RWPE2 (cell line): ENCODE results near the gene OR14I1.
"Not testable (repeated sequence)": the region's sequence is repeated elsewhere in the genome, so short reads cannot be mapped to it uniquely, and the experiment has no call there.

Experiments used
- ATAC-seq: fragments of 200-7000 bp; cut with Tn5 transposase; 3 replicates; pipeline ENCODE4 v1.9.1; 2021; ENCODE audit warnings: low read depth
- DNase-seq: peaks from one replicate; pipeline ENCODE4 v3.0.0-alpha.2; 2020; ENCODE audit warnings: low spot score
- H3K27ac ChIP-seq: fragments of 450-650 bp; 2 replicates; pipeline ENCODE4 v1.5.1; 2017; ENCODE audit warnings: mild to moderate bottlenecking; ENCODE audit not compliant: poor library complexity, severe bottlenecking
- H3K27me3 ChIP-seq: fragments of 250-450 bp; sonication (Bioruptor Pico); 2 replicates; pipeline ENCODE4 v1.5.1; 2021; ENCODE audit warnings: mild to moderate bottlenecking, moderate library complexity; ENCODE audit not compliant: insufficient read depth, poor library complexity, severe bottlenecking
- H3K36me3 ChIP-seq: fragments of 250-450 bp; sonication (Bioruptor Pico); 2 replicates; pipeline ENCODE4 v1.5.1; 2020; ENCODE audit warnings: low read depth, mild to moderate bottlenecking, moderate library complexity
- H3K4me1 ChIP-seq: fragments of 250-450 bp; sonication (Bioruptor Pico); 2 replicates; pipeline ENCODE4 v1.5.1; 2021; ENCODE audit warnings: mild to moderate bottlenecking, moderate library complexity; ENCODE audit not compliant: insufficient read depth, poor library complexity, severe bottlenecking
- H3K4me3 ChIP-seq: fragments of 250-450 bp; sonication (Bioruptor Pico); 2 replicates; pipeline ENCODE4 v1.5.1; 2021; ENCODE audit warnings: mild to moderate bottlenecking, moderate library complexity; ENCODE audit not compliant: severe bottlenecking
- H3K9me3 ChIP-seq: fragments of 250-450 bp; sonication (Bioruptor Pico); 2 replicates; pipeline ENCODE4 v1.5.1; 2021; ENCODE audit warnings: mild to moderate bottlenecking, moderate library complexity; ENCODE audit not compliant: severe bottlenecking
- TF ChIP-seq, protein P1 (sequence below): fragments of 450-650 bp; IDR thresholded peaks from one replicate; pipeline ENCODE4 v1.5.1; 2017; ENCODE audit warnings: mild to moderate bottlenecking, moderate library complexity; ENCODE audit not compliant: poor library complexity, severe bottlenecking

Gene OR14I1

DNA sequence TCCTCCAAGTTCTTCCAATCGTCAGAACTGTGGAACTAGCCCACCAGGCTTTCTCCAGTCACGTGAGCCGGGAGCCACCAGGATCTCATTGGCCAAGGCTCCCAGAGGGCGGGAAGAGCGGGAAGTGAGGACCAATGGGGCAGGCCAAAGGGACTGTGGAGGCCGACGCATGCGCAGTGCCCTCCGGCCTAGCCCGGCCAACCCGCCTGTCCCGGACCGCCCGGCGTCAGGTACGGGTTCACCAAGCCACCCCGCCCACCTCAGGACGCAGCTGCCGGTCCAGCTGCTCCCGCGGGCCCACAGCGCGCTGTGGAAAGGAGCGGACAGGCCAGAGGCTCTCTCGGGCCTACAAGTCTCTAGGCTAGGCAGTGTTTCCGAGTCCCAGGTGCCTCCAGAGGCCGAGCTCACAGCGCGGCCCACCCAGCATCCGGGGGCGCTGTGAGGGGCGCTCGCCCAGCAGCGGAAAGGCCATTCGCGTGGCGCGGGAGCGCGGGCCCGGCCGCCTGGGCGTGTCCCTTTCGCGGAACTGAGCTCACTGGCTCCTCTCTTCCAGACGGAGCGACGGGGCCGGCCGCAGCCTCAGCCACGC lies 10.9 kb downstream of the OR14I1 start:
- TF ChIP-seq, protein P1, sequence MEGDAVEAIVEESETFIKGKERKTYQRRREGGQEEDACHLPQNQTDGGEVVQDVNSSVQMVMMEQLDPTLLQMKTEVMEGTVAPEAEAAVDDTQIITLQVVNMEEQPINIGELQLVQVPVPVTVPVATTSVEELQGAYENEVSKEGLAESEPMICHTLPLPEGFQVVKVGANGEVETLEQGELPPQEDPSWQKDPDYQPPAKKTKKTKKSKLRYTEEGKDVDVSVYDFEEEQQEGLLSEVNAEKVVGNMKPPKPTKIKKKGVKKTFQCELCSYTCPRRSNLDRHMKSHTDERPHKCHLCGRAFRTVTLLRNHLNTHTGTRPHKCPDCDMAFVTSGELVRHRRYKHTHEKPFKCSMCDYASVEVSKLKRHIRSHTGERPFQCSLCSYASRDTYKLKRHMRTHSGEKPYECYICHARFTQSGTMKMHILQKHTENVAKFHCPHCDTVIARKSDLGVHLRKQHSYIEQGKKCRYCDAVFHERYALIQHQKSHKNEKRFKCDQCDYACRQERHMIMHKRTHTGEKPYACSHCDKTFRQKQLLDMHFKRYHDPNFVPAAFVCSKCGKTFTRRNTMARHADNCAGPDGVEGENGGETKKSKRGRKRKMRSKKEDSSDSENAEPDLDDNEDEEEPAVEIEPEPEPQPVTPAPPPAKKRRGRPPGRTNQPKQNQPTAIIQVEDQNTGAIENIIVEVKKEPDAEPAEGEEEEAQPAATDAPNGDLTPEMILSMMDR: no peak
- DNase-seq: no peak
- H3K36me3 ChIP-seq: no peaks in the 10 kb centered on the region
- no peaks in the 10 kb centered on the region for H3K27me3 ChIP-seq
- no peak overlapping the region for H3K27ac ChIP-seq
- H3K4me3 ChIP-seq: no peak overlapping the region
- ATAC-seq: no peak
- no peaks in the 10 kb centered on the region for H3K9me3 ChIP-seq
- no peaks in the 10 kb centered on the region for H3K4me1 ChIP-seq

DNA sequence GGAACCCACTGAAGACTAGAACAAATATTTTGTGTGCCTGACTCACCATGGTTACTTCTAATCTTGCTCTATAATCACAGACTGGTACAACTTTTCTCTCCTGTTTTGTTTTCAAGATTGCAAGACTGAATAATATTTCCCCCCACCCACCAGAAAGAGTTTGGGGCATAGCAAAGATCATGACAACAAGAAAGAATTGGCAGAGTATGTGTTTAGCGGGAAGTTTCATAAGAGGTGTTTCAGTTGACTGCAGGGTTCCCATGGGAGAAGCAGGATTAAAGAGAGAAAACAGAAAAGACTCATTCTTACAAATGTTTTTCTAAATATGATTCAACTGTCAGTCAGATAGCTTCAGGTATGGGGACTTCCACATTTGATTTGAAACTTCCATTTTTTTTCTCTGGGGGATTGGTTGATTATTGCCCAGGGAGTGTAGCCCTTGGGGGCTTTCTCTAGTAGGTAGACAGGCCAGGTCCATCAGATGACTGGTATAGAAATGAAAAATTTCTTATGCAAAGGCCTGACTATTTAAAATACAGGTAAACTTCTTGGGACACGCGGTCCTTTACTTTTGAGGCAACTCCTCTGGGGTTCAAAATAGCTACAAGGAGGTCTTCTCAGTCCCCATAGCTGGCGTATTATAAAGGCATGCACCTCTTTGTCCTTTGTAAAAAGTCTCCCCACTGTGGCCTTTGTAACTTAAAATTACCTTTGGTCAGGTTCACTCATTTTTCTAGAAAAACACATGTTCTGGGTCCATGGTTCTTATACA lies 13.9 kb downstream of the OR14I1 start:
- Histone ChIP-seq H3K4me1 (no peaks in the 10 kb centered on the region), H3K36me3 (no peaks in the 10 kb centered on the region), H3K9me3 (no peaks in the 10 kb centered on the region), H3K4me3 (no peak overlapping the region), H3K27me3 (no peaks in the 10 kb centered on the region), H3K27ac (no peak overlapping the region)
- TF ChIP-seq, protein P1: no peak
- no peak for DNase-seq
- ATAC-seq: no peak

DNA sequence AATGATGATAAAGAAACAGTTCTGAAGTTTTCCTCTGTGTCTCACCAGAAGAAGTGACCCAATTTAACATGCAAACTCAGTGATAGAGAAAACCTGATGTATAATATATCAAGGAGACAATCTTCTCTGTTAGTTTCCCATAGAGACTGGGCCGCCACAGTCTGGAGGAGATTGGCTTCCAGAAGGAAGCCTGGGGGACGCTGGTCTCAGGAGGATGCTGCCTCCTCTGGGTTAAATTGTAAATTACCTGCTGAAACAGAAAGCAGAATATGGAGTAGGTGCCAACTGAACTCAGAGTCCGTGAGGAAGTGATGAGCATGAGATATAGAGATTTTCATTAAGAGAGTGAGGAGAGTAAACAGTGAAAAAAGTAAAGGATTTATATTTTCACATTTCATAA lies 15.8 kb downstream of the OR14I1 start:
- Histone ChIP-seq H3K36me3 (no peaks in the 10 kb centered on the region), H3K9me3 (no peaks in the 10 kb centered on the region), H3K27me3 (no peaks in the 10 kb centered on the region), H3K4me1 (no peaks in the 10 kb centered on the region), H3K4me3 (no peak overlapping the region), H3K27ac (no peak overlapping the region)
- ATAC-seq (no peak), DNase-seq (no peak)
- TF ChIP-seq, protein P1: no peak

DNA sequence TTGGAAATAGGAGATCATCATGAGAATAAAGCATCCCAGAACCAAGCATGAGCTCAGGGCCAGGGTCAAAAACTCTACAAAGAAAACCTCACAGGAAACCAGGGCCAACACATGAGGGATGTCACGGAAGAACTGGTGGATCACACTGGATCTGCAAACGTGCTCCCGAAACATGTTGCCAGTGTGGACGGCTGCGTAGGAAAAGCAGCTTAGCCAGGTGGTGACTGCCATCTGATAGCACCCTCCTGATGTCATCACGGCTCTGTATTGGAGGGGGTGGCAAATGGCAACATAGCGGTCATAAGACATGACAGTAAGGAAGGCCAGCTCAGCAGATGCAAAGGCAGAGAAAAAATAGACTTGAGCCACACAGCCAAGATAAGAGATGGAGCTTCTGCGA lies 20.9 kb downstream of the OR14I1 start:
- TF ChIP-seq, protein P1: no peak
- H3K36me3 ChIP-seq: no peaks in the 10 kb centered on the region
- ATAC-seq: no peak
- H3K4me3 ChIP-seq: no peak overlapping the region
- no peaks in the 10 kb centered on the region for H3K4me1 ChIP-seq
- no peak for DNase-seq
- no peaks in the 10 kb centered on the region for H3K9me3 ChIP-seq
- no peaks in the 10 kb centered on the region for H3K27me3 ChIP-seq
- H3K27ac ChIP-seq: no peak overlapping the region

DNA sequence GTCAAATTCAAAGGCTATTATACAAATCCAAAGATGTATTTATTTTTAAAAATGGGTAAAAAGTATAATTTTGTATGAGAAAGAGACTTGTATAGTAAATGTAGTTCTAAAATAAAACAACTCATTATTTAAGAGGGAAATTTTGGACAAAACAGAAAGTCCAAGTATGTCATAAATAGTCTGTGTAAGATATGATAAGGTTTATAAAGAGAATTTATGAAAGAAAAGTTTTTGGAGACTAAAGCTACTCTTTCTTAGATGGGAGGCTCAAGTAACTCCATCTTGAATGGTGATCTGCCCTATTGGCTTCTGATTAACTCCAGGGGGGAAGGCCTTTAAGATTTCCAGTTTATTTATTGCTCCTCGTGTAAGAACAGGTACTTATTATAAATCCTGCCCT lies 32.6 kb downstream of the OR14I1 start:
- H3K27me3 ChIP-seq: no peaks in the 10 kb centered on the region
- no peaks in the 10 kb centered on the region for H3K9me3 ChIP-seq
- no peak for DNase-seq
- no peaks in the 10 kb centered on the region for H3K36me3 ChIP-seq
- H3K4me3 ChIP-seq: no peak overlapping the region
- no peak for ATAC-seq
- no peak overlapping the region for H3K27ac ChIP-seq
- TF ChIP-seq, protein P1: no peak
- no peaks in the 10 kb centered on the region for H3K4me1 ChIP-seq

DNA sequence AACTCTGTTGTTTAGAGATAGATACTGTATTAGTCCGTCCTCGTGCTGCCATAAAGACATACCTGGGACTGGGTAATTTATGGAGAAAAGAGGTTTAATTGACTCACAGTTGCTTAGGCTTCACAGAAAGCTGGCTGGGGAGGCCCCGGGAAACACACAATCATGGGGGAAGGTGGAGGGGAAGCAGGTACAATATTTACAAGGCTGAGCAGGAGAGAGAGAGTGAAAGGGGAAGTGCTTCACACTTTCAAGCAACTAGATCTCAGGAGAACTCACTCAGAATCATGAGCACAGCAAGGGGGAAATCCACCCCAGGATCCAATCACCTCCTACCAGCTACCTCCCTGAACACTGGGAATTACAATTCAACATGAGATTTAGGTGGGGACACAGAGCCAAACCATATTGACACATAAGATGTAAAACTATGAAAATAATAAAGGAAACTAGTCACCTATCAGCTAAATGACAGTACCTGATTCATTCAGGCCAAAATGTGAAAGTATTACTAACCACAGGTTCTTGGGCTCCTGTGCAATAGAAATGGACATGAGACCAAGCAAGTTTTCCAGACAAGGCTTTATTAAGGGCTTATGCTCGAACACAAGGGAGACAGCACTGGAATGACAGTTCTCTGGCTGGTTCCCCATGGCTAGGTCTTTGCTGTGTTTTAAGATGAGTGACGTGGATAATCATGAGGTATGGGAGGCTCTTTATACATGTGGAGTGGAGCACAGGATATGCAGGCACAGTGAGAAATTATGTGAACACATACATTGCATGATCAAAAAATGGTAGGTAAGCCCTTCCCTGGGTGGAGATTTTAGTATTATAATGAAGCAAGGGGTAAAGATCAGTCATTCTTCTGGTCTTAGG lies 38.9 kb downstream of the OR14I1 start:
- H3K27me3 ChIP-seq, H3K9me3 ChIP-seq, H3K4me1 ChIP-seq, H3K4me3 ChIP-seq, DNase-seq, H3K36me3 ChIP-seq, ATAC-seq, H3K27ac ChIP-seq: not testable (repeated sequence)

DNA sequence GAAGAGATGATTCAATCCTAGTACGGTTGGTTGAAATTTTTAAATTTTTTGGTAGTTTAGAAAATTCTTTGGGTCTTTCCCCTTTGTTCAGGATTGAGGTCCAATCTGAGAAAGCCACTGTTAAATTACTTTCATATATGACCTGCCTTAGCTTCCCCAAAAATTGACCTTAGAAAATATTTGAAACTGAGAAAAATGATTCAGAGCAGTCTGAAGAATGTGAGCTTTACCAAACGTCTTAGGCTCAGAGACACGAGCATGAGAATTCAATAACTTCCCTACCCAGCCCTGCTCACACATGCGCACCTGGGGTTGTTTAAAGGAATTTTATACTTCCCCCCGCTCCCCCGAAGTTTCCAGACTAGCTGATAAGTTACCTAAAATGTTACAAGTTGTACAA lies 45.8 kb downstream of the OR14I1 start:
- H3K9me3 ChIP-seq, H3K27ac ChIP-seq, DNase-seq, ATAC-seq, H3K27me3 ChIP-seq, H3K4me1 ChIP-seq, H3K4me3 ChIP-seq, H3K36me3 ChIP-seq: not testable (repeated sequence)
